HUES48 (cell line): ENCODE data around the gene SOWAHD.
"Not testable (repeated sequence)": the region's sequence is repeated elsewhere in the genome, so short reads cannot be mapped to it uniquely, and the experiment has no call there.

ENCODE experiments used
- H3K27ac ChIP-seq: one replicate; pipeline ENCODE4 v1.7.0; 2013; ENCODE audit warnings: low read depth, low read length, inconsistent platforms
- H3K27me3 ChIP-seq: 2 replicates; pipeline ENCODE4 v1.6.1; 2013; ENCODE audit warnings: mild to moderate bottlenecking, low read length; ENCODE audit not compliant: control insufficient read depth, insufficient read depth
- H3K36me3 ChIP-seq: 2 replicates; pipeline ENCODE4 v1.6.1; 2013; ENCODE audit warnings: low read length; ENCODE audit not compliant: control insufficient read depth, insufficient read depth
- H3K4me1 ChIP-seq: 2 replicates; pipeline ENCODE4 v1.6.1; 2013; ENCODE audit warnings: mild to moderate bottlenecking, low read length; ENCODE audit not compliant: control insufficient read depth, insufficient read depth
- H3K4me3 ChIP-seq: 2 replicates; pipeline ENCODE4 v1.5.1; 2013; ENCODE audit warnings: mild to moderate bottlenecking, low read depth, low read length
- H3K9ac ChIP-seq: 2 replicates; pipeline ENCODE4 v1.6.1; 2013; ENCODE audit warnings: mild to moderate bottlenecking, low read depth, low read length, moderate library complexity
- H3K9me3 ChIP-seq: 2 replicates; pipeline ENCODE4 v1.6.1; 2013; ENCODE audit warnings: low read length; ENCODE audit not compliant: control insufficient read depth, insufficient read depth

SOWAHD gene

GRCh38 chrX:119736206-119736764, 22.1 kb upstream of the SOWAHD start:
- Histone ChIP-seq H3K27me3 (no peaks in the 10 kb centered on the region), H3K9ac (no peak overlapping the region), H3K36me3 (no peaks in the 10 kb centered on the region), H3K9me3 (peaks cover 22% of the 10 kb centered on the region), H3K27ac (no peak overlapping the region), H3K4me3 (no peak overlapping the region), H3K4me1 (no peaks in the 10 kb centered on the region)

- H3K9ac ChIP-seq: no peak overlapping the region
- H3K27ac ChIP-seq: no peak overlapping the region
- H3K4me1 ChIP-seq: no peaks in the 10 kb centered on the region
- peaks cover 16% of the 10 kb centered on the region; the same call in 1 of the 2 replicates for H3K9me3 ChIP-seq
- H3K27me3 ChIP-seq: no peaks in the 10 kb centered on the region
- H3K4me3 ChIP-seq: no peak overlapping the region
- H3K36me3 ChIP-seq: no peaks in the 10 kb centered on the region
Measured at GRCh38 chrX:119738742-119739141, 19.6 kb upstream of the SOWAHD start.

GRCh38 chrX:119745283-119745848, 13.0 kb upstream of the SOWAHD start:
- no peak overlapping the region for H3K9ac ChIP-seq

GRCh38 chrX:119750131-119750530, 8.3 kb upstream of the SOWAHD start:
- not testable (repeated sequence) for H3K27me3 ChIP-seq, H3K36me3 ChIP-seq, H3K4me1 ChIP-seq

More at GRCh38 chrX:119745283-119745848, 13.0 kb upstream of the SOWAHD start:
- H3K4me1 ChIP-seq: no peaks in the 10 kb centered on the region
- H3K27ac ChIP-seq: no peak overlapping the region
- no peak overlapping the region for H3K4me3 ChIP-seq
- peaks cover 11% of the 10 kb centered on the region; the same call in 1 of the 2 replicates for H3K9me3 ChIP-seq
- no peaks in the 10 kb centered on the region for H3K36me3 ChIP-seq
- no peaks in the 10 kb centered on the region for H3K27me3 ChIP-seq

GRCh38 chrX:119750751-119751150, 7.6 kb upstream of the SOWAHD start:
- not testable (repeated sequence) for H3K4me3 ChIP-seq, H3K27me3 ChIP-seq, H3K4me1 ChIP-seq, H3K36me3 ChIP-seq, H3K27ac ChIP-seq, H3K9ac ChIP-seq
- peaks cover 12% of the 10 kb centered on the region; the same call in 1 of the 2 replicates for H3K9me3 ChIP-seq

More at GRCh38 chrX:119750131-119750530, 8.3 kb upstream of the SOWAHD start:
- not testable (repeated sequence) for H3K9ac ChIP-seq, H3K27ac ChIP-seq, H3K4me3 ChIP-seq
- peaks cover 11% of the 10 kb centered on the region; the same call in 1 of the 2 replicates for H3K9me3 ChIP-seq

GRCh38 chrX:119753001-119753400, 5.4 kb upstream of the SOWAHD start:
- Histone ChIP-seq H3K4me1 (peaks cover 15% of the 10 kb centered on the region), H3K4me3 (no peak overlapping the region), H3K27ac (no peak overlapping the region), H3K27me3 (no peaks in the 10 kb centered on the region), H3K9ac (no peak overlapping the region), H3K36me3 (no peaks in the 10 kb centered on the region), H3K9me3 (peaks cover 7% of the 10 kb centered on the region; the same call in 1 of the 2 replicates)

GRCh38 chrX:119753639-119754257, 4.6 kb upstream of the SOWAHD start:
- Histone ChIP-seq H3K9me3 (peaks cover 7% of the 10 kb centered on the region; the same call in 1 of the 2 replicates), H3K36me3 (no peaks in the 10 kb centered on the region), H3K4me3 (no peak overlapping the region), H3K27ac (no peak overlapping the region), H3K27me3 (no peaks in the 10 kb centered on the region), H3K4me1 (peaks cover 15% of the 10 kb centered on the region), H3K9ac (no peak overlapping the region)

- H3K27ac ChIP-seq: no peak overlapping the region
- no peak overlapping the region for H3K9ac ChIP-seq
- no peaks in the 10 kb centered on the region for H3K36me3 ChIP-seq
- peaks cover 13% of the 10 kb centered on the region; the same call in 1 of the 2 replicates for H3K9me3 ChIP-seq
- peaks cover 11% of the 10 kb centered on the region for H3K27me3 ChIP-seq
- H3K4me3 ChIP-seq: no peak overlapping the region; the same call in 1 of the 2 replicates
- peaks cover 15% of the 10 kb centered on the region for H3K4me1 ChIP-seq
Measured at GRCh38 chrX:119755981-119756533, 2.3 kb upstream of the SOWAHD start.

GRCh38 chrX:119756926-119757635, 1.3 kb upstream of the SOWAHD start:
- Histone ChIP-seq H3K9ac (no peak overlapping the region), H3K4me1 (peaks cover 15% of the 10 kb centered on the region), H3K4me3 (peak overlapping the region; percentile 63), H3K36me3 (no peaks in the 10 kb centered on the region), H3K27me3 (peaks cover 11% of the 10 kb centered on the region), H3K27ac (peak overlapping the region; percentile 51), H3K9me3 (peaks cover 18% of the 10 kb centered on the region; the same call in 1 of the 2 replicates)

- Histone ChIP-seq H3K27me3 (peaks cover 11% of the 10 kb centered on the region), H3K4me1 (peaks cover 15% of the 10 kb centered on the region), H3K27ac (peak overlapping the region; percentile 51), H3K9me3 (peaks cover 18% of the 10 kb centered on the region; the same call in 1 of the 2 replicates), H3K9ac (peak overlapping the region; percentile 32; the same call in 1 of the 2 replicates), H3K36me3 (no peaks in the 10 kb centered on the region), H3K4me3 (peak overlapping the region; percentile 63)
Measured at GRCh38 chrX:119757646-119757978, 776 bp upstream of the SOWAHD start.
